ENCODE results near the gene PABPC1L2A. TPM values are rescaled to one million over a fixed set of nuclear protein-coding genes. Genes with fewer than 3 reads are reported as not detected.

The PABPC1L2A gene
- total RNA-seq (2022; extraction: Qiagen RNA extraction; ENCODE audit: low read depth), result not detected in 5 replicates

DNA sequence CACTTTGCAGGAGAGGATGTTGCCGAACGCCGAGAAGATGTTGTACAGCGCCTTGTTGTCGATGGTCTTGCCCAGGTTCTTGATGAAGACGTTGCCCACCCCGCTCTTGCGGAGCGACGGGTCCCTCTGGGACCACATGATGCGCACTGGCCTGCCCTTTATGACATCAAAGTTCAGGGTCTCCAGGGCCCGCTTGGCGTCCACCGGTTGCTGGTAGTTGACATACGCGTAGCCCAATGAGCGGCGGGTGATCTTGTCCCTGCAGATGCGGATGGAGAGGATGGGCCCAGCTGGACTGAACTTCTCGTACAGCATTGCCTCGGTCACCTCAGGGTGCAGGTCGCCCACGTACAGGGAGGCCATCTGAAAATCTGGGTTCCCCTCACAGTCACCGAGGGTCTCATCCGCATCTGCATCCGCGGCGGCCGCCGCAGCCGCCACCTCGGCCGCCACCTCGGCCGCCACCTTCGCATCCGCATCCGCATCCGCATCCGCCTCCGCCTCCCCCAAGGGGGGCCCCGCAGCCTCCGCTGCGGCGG lies at the start of gene PABPC1L2A:
TSS of gene PABPC1L2A (minus strand) at position 489 of the 539 bp plus-strand sequence. CDS start at position 363, 126 bp downstream.

Other genes starting within 250 kb of the PABPC1L2A start
- gene FAM236C, start 166.9 kb downstream of the PABPC1L2A start, total RNA-seq (2022; extraction: Qiagen RNA extraction; ENCODE audit: low read depth), result not detected in 5 replicates
- gene FAM236A, start 141.3 kb downstream of the PABPC1L2A start, total RNA-seq (2022; extraction: Qiagen RNA extraction; ENCODE audit: low read depth), result not detected in 5 replicates
- gene DMRTC1, start 135.7 kb downstream of the PABPC1L2A start, total RNA-seq (2022; extraction: Qiagen RNA extraction; ENCODE audit: low read depth), result not detected in 5 replicates
- not detected in 5 replicates for gene PABPC1L2B, start 76.6 kb downstream of the PABPC1L2A start, total RNA-seq (2022; extraction: Qiagen RNA extraction; ENCODE audit: low read depth)
- gene NAP1L2, start 135.3 kb upstream of the PABPC1L2A start, total RNA-seq (2022; extraction: Qiagen RNA extraction; ENCODE audit: low read depth), result 0.73 to 1.7 TPM (median 1.0 TPM) in 5 replicates